ENCODE data around the gene C19orf73.

GRCh38 chr19:49141352-49141751 lies 22.4 kb upstream of the C19orf73 start:
- TF ChIP-seq CREB5 (CRISPR knock-in tag; IDR thresholded peaks at IDR 0.05; ENCODE audit: low read depth) (no peak), ZC3H10 (CRISPR knock-in tag; IDR thresholded peaks at IDR 0.05) (no peak), TOX (CRISPR knock-in tag; IDR thresholded peaks at IDR 0.05; ENCODE audit: borderline replicate concordance) (no peak), ISL1 (CRISPR knock-in tag; IDR thresholded peaks at IDR 0.05) (no peak)
- TF ChIP-seq, protein P1, sequence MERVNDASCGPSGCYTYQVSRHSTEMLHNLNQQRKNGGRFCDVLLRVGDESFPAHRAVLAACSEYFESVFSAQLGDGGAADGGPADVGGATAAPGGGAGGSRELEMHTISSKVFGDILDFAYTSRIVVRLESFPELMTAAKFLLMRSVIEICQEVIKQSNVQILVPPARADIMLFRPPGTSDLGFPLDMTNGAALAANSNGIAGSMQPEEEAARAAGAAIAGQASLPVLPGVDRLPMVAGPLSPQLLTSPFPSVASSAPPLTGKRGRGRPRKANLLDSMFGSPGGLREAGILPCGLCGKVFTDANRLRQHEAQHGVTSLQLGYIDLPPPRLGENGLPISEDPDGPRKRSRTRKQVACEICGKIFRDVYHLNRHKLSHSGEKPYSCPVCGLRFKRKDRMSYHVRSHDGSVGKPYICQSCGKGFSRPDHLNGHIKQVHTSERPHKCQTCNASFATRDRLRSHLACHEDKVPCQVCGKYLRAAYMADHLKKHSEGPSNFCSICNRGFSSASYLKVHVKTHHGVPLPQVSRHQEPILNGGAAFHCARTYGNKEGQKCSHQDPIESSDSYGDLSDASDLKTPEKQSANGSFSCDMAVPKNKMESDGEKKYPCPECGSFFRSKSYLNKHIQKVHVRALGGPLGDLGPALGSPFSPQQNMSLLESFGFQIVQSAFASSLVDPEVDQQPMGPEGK (CRISPR knock-in tag; IDR thresholded peaks at IDR 0.05; ENCODE audit: borderline replicate concordance): no peak
